NCI-H1436 (cell line): ENCODE data around the gene HES6.

ENCODE experiments used
- DNase-seq: peaks from one replicate; lab custom pipeline; 2025; lab: John Stamatoyannopoulos, UW

HES6 gene

DNA sequence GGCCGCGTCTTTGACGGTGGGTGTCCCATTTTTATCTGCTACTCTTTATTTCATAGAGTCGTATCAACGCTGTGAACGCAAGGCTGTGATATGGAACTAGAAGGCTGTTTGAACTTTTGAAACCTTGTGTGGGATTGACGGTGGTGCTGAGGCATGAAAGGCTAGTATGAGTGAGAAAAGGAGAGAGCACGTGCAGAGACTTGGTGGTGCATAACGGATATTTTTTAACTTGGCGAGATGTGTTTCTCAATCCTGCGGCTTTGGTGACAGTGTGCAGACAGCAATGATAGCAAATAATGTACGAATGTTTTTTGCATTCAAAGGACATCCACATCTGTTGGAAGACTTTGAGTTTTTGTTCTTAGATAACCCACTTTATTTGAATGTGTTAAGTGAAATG is 6.2 kb downstream of the HES6 start:
- no peak for DNase-seq

DNA sequence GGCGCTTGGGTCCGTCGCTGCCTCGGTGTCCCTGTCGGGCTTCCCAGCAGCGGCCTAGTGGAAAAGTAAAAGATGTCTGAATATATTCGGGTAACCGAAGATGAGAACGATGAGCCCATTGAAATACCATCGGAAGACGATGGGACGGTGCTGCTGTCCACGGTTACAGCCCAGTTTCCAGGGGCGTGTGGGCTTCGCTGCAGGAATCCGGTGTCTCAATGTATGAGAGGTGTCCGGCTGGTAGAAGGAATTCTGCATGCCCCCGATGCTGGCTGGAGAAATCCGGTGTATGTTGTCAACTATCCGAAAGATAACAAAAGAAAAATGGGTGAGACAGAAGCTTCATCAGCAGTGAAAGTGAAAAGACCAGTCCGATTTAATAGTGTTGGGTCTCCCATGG is 8.0 kb downstream of the HES6 start:
- no peak for DNase-seq

DNA sequence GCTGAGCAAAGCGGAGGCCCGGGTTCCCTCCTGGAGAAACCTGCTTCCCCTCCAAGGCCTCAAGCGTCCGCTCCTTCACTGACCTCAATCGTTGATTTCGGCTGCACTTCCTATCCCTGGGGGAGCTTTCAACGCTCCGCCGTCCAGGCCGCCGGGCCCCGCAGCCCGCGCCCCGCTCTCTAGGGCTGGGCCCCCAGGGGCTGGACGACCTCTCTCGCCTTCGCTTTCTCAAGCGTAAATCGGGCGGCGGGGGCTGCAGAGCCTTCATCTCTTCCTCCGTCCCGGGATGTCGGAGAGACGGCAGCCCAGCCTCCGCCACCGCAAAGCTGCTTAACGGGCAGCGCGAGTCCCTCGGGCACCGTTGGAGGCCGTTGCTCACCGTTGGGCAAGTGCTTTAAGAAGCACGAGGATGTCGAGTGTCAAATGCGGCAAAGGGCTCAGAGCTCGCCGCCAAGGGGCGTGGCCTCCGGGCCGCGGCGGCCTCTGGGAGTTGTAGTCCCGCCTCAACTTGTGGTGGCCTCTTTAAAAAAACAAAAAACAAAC is 8.5 kb downstream of the HES6 start:
- no peak for DNase-seq

DNA sequence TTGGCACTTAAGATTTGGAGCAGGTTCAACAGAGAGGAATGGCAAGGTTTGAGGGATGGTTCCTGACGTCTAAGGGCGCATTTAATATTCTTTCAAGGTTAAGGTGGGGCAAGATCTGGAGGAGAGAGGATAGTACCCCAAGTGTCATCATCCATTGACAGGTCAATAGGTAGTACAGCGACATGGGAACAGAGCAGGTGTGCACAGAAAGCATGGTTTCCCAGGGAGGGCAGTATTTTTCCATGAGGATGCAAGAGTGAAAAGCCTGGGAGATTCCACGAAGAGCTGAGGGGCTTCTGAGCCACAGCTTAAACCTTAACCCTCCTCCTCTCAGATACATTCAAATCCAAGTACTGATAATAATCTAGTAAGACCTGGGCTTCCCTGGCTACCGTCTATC is 9.1 kb downstream of the HES6 start:
- DNase-seq = no peak

DNA sequence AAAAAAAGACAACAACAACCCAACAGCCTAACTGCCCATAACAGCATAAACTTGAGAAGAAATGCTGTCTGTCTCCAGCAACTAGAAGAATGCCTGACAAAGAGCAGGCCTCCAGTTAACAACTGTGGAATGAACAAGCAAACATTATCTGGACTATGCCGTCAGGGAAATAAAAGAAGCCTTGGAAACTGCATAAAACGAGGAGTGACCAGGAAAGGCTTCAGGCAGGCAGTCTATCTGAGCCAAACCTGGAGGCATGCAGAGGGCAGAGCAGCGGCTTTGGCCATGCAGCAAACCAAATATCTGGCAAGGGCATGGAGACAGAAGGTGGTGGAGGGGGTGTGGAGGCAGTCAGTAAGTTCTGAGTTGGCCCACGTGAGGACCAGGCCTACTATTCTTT is 11.1 kb downstream of the HES6 start:
- DNase-seq = no peak

DNA sequence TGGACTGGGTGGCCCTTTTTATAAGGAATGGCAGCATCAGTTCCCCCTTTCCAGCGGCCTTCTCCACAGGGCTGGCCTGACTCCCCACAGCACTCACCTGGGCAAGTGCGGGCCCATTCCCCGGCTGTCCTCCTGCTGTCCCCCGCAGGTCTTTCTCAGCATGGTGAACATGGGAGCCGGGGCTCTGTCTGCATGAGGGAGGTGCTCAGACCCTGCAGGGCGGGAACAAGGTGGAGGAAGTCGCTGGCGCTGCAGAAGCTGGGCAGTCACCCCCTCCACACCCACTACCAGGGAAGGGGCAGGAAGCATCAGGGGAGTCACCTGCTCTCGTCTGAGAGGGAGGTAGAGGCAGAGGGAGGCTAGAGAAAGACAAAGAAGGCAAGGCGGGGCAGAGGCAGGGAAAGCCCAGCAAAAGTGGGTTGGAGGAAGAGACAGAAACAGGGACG is 12.2 kb downstream of the HES6 start:
- DNase-seq = peak; percentile 27

DNA sequence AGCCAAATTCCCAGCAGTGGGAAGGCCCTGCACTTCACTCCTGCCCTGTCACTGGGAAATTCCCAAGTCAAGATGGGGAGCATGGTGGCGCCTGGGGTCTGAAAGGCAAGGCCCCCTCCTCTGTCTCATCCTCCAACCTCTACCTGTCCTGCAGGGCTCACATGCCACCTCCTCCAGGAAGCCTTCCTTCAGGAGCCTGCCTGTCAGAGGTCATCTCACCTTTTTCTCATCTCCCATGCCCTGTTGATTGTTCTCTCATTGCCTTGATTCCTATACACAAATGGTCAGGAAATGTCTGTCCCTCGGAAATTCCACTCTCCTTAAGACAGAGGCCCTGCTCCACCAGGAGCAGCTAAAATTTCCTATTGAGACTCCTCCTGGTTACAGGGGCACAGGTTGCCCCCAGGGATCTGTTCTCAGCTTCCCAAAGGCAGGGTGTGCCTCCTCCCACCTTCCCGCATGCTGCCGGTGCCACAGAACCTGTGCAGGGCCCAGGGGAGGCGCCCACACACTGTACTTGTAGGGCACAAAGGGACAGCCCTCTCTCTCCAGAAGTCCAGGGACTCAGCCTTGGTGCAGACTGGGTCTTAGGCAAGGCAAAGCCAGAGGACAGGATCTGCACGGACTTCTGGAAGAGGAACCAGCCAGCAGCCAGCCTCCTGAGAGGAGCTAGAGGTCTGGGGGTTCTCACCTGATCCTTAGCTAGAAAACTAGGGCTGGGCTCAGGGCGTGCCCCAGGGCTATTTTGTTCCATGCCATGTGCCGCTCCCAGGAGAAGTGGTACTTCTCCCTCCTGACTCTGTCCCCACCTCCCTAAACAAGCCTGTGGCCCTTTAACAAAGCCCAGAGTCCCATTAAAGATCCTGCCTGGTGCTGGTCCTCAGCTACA is 12.9 kb downstream of the HES6 start:
- DNase-seq = no peak

DNA sequence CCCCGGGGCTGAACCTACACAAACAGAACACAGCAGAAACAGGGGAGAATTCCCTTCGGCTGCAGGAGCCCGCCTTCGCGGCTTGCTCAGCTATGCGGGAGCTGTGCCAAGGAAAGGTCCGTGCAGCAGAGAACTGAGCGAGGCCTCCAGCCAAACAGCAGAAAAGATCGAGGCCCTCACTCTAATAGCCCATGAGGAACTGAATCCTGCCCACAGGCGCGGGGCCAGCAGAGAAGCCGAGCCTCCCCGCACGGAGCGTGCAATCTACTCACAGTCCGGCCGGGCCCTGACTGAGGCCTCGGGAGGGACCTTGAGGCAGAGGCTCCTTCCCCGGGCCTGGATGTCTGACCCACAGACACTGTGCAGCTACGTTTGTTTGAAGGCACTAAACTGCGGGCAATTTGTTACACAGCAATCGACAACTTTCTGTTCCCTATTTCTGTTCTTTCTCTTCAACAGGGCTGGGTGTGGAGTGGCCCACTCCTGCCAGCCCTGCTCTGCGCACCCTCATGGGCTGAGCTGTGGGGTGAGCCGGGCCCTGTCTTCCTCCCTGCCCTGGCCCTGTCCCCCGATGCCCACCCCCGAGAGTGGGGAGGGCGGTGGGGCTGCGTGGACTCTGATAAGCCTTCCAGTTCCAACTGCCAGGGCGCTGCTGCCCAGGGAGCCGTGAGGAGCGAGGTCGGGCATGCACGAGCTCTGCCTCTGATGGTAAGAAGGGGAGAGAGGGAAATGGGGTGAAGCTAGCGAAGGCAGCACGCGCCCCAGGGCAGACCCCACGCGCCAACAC is 13.7 kb downstream of the HES6 start:
- no peak for DNase-seq

DNA sequence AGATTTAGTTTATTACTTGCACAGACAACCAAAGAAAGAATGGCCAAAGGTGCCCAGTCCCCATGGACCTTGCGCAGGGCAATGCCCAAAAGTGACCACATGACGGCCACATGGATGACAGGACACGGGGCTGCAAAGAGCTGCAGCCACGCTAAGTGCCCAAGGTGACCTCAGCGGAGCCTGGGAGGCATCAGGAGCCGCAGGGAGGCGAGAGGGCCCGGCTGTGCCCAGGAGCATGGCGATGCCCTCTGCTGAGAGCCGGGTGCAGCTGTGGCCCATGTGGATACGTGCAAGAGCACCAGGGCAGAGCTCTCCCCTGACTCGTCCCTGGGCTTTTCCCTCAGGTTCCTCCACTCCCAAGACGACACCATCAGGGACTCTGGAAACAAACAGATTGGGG is 14.7 kb downstream of the HES6 start:
- DNase-seq = no peak

DNA sequence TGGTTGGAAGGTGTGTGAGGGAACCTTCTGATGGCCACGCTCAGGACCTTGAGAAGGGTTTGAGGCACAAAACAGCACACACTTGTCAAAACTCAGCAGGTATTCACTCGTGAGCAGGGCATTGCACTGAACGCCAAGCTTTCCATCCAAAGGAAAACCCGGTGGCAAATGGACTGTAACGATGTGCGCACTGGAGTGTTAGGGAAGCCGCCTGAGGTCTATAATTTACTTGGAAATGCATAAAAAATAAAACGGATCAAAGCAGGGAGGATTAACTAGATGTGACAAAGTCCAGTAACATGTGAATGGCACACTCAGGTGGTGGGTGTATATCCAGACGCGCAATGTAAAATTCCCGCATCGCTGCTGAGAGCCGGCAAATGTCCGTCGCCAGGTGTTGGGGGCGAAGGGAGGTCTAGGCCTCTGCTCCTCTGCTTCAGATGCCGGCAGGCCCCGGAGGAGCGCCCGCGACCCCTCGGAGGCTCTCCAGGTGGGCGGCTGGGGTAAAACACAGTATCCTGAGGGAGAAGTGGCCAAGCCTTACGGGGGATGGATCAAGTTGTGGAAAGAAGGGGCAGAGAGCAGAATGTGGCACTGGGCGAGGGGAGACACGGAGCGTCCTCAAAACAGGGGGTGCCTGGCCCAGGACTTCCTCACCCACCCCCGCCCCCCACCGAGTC is 15.3 kb downstream of the HES6 start:
- DNase-seq = no peak

DNA sequence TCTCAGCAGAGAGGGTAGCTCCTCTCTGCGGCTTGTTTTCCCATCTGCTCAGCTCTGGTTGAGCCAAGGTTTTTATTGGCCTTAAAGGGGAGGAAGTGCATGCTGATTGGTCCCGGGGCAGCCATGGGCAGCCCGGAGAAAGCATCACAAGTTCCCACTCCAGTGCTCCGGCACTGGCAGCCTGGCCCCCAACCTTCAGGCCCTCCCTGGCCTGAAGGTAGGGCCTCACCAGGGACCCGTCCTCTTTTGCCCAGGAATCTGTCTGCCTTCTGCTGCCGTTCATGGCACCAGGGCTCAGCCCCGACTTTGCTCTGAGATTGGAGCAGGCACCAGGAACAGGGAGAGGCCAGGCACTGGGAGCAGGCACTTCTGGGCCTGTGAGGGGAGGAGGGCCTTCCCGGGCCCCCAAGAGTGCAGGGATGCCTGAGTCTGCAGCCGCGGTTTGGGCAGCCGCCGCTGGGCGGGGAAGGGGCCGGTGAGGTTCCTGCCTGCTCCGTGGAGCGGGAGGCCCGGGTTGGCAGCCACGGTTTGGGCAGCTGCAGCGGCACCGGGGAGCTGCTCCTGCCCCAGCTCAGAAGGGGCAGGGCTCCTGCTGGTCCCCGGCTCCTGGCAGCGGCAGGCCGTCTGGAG is 18.8 kb downstream of the HES6 start:
- DNase-seq = no peak

DNA sequence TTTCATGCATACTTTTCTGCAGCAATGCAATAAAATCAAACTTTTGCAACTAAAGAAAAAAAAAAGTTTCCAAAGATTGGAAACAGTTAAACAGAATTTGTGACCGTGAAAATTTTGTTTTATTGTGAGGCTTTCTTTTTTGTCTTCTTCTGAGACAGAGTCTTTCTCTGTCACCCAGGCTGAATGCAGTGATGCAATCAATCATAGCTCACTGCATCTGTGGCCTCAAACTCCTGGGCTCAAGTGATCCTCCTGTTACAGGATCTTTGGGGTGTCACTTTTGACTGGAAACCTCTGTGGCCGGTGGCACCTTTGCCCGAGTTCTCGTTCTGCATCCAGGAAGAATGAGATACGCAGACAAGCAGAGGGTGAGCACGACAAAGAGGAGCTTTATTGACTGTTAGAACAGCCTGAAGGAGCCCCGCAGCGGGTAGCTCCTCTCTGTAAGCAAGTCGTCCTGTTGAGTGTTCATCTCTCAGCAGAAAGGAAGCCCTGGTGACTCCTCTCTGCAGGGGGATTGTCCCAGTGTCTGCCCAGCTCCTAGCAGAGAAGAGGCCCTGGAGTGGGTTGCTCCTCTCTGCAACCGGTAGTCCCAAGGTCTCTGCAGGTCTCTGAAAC is 19.5 kb downstream of the HES6 start:
- DNase-seq = no peak

DNA sequence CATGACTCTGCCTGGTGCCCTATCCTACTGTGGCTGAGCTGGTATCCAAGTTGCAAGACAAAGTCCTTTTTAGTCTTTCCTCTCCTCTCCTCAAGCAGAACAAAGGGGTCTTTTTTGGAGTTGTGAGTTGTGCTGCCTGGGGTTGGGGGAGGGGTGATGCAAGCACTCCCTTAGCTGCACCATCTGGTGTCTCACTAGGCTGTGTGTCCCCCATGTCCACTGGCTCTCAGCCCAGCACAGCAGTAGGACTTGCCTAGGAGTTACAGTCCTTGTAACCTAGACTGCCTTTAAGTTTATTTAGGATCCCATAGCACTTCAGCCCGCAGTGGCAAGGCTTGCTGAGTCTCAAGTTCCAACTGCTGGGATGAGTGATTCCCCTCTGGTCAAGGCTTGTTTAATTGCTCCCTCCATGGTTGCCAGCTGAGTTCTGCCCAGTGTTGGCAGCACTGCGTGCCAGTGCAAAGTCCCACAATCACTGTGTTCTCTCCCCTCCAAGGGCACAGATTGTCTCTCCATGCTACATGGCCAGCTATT is 23.1 kb downstream of the HES6 start:
- DNase-seq = no peak

DNA sequence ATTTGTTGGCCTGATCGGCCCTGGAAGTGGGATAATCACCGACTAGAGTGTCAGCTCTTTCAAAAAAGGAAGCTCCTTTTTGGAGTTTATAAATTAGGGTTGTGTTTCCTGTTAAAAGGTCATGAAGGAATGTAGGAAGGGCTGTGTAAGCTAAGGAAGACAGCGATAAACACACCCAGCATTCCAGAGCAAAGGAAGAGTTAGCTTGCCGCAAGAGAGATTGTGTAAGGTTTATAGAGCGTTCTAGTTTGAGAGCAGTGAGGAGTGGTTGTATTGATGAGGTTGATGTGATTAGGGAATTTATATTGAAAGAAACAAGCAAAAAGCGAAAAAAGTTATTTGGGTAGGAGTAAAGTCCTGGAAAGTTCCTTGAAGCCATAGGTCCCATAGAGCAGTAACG is 32.8 kb downstream of the HES6 start:
- DNase-seq = no peak

DNA sequence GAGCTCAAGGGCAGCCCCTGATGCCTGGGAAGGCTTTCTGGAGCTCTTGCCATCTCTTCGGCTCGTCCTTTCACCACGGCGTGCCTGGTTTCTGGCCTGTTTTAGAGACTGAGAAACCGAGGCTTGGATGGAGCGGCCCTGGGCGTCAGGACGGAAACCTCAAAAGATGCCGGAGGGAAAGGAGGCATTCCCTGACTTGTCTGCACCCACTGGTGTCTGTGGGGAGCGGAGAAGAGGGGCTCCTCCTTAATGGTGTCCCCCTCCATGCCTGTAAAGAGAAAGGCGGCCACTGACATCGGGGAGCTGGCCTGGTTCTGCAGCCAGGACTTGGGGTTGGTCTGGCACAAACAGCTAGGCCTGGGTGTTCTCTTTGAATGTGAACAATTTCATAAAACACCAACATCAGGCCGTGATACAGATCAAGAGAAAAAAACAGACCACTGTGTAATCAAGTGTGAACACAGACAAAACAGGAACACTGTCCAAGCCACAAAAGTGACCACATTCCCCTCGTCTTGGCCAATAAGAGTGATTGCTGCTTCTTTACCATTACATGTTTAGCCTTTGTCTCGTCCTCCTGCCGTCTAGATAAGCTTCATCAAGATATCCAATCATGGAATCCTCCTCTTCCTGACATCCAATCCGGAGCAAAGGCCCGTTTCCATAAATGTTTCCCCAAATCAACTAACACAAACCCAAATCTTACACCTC is 35.7 kb downstream of the HES6 start:
- peak; percentile 63 for DNase-seq

DNA sequence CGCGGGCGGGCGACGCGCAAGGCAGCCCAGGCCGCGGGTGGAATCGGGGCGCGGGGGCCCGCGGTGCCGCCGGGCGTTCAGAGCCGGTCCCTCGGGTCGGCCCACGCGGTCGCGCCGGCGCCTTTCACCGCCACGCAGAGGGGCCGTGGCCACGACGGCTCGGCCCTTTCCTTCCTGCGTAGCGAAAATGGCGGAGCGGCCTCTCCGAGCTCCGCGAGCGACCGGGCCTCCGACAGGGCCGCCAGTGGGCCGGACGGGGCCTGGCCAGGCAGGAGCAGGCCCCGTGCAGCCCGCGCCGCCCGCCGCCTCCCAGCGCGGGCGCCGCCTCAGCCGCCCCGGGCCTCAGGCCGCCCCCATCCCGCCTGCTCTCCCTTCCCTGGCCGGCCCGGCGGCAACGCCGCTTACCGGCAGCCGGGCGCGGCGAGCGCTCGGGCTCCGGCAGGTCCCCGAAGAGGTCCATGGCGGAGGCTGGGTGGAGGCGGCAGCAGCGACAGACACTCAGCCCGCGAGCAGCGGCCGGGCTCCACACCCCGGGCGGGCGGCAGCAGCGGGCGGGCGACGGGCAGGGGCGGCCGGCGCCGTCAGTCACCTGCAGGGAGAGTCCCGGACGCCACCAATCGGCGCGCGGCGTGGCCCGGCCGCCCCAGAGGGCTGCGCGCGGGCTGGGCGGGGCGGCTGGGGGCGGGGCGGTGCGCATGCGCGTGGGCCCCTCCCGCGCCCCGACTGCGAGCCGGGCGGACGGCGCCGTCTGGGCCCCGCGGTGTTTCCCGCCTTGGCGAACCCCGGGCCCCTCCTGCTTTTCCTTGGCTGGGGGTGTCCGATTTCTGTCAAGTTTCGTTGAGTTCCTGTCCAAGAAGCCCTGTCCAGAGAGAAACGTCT is 36.5 kb downstream of the HES6 start, which contains the start of gene ILKAP:
ILKAP (minus strand) TSS at position 602 of the 879 bp plus-strand sequence; CDS start at position 460, 142 bp downstream.
- peak; percentile 87 for DNase-seq

DNA sequence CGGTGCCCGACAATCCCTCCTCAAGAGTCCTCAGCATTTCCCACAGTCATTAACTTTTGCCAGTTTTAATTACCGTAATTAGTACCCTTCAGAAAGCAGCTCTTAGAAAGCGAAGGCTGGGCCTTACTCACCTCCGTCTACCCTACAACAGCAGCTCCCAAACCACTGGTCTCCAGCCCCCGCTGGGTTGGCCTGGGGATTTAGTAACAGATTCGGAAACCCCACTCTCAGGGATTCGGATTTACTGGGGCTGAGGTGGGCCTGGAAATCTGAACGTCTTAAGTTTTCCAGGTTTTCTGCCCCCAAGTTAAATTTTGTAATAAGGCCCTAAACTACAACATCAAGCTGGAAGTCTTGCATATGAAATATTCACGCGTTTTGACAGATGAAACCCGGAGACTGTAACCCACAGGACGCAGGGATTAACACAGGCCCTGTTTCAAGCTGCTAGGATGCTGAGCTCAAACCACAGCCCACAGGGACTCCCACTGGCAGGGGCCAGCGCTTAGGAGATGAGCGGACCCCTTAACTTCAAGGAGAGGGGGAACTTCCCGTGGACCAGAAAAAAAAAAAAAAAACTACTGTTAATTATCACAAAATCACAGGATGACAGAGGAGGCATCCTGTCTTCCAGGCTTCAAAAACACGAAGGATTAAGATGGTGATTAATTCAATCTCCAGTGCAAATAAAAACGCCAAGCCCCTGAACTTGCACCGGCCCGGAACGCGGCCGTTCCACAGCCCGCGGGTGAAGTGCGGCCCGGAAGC is 37.3 kb downstream of the HES6 start:
- DNase-seq = no peak

DNA sequence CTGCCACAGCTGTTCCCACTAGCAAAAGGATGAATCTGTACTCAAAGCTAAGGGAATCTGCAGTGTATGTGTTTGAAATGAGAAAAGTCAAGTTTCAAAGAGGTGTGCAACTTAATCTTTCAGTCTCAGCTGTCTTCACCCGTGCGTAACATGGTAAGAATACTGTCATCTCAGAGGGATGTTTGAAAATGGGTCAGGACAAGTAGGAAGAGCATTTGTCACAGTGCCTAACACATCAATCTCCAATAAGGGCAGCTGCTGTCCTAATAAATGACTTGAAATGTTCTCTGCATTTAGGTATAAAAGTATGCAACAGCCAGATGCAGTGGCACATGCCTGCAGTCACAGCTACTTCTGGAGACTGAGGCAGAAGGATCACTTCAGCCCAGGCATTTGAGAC is 49.4 kb downstream of the HES6 start:
- no peak for DNase-seq
